ENCODE results near the gene CNTNAP2.

CNTNAP2 gene

GRCh38 chr7:148211740-148212151 is 2095.1 kb downstream of the CNTNAP2 start:
- DNase-seq (ENCODE audit: low spot score), result no peak

- DNase-seq (ENCODE audit: low spot score), result no peak
These were observed 2096.1 kb downstream of the CNTNAP2 start for GRCh38 chr7:148212731-148213130.

GRCh38 chr7:148214101-148214500 is 2097.5 kb downstream of the CNTNAP2 start:
- DNase-seq (ENCODE audit: low spot score), result no peak

GRCh38 chr7:148218603-148219002 is 2102.0 kb downstream of the CNTNAP2 start:
- DNase-seq (ENCODE audit: low spot score), result no peak

- DNase-seq (ENCODE audit: low spot score), result no peak
These were observed 2106.1 kb downstream of the CNTNAP2 start for GRCh38 chr7:148222721-148223120.

- no peak for DNase-seq (ENCODE audit: low spot score)
These were observed 2106.6 kb downstream of the CNTNAP2 start for GRCh38 chr7:148223160-148223559.

GRCh38 chr7:148223738-148224137 is 2107.1 kb downstream of the CNTNAP2 start:
- no peak for DNase-seq (ENCODE audit: low spot score)

GRCh38 chr7:148230296-148230695 is 2113.7 kb downstream of the CNTNAP2 start:
- DNase-seq (ENCODE audit: low spot score), result no peak

- DNase-seq (ENCODE audit: low spot score), result no peak
These were observed 2114.3 kb downstream of the CNTNAP2 start for GRCh38 chr7:148230883-148231282.

GRCh38 chr7:148232784-148233183 is 2116.2 kb downstream of the CNTNAP2 start:
- DNase-seq (ENCODE audit: low spot score), result no peak

GRCh38 chr7:148234715-148235114 is 2118.1 kb downstream of the CNTNAP2 start:
- DNase-seq (ENCODE audit: low spot score), result no peak

GRCh38 chr7:148238761-148239325 is 2122.2 kb downstream of the CNTNAP2 start:
- DNase-seq (ENCODE audit: low spot score), result no peak

GRCh38 chr7:148241700-148242293 is 2125.2 kb downstream of the CNTNAP2 start:
- no peak for DNase-seq (ENCODE audit: low spot score)

- DNase-seq (ENCODE audit: low spot score), result peak; percentile 63
These were observed 2125.8 kb downstream of the CNTNAP2 start for GRCh38 chr7:148242294-148242821.

GRCh38 chr7:148245381-148245780 is 2128.8 kb downstream of the CNTNAP2 start:
- no peak for DNase-seq (ENCODE audit: low spot score)

GRCh38 chr7:148253629-148254028 is 2137.0 kb downstream of the CNTNAP2 start:
- no peak for DNase-seq (ENCODE audit: low spot score)

GRCh38 chr7:148255333-148255732 is 2138.7 kb downstream of the CNTNAP2 start:
- DNase-seq (ENCODE audit: low spot score), result peak; percentile 28

- no peak for DNase-seq (ENCODE audit: low spot score)
These were observed 2139.8 kb downstream of the CNTNAP2 start for GRCh38 chr7:148256433-148256832.

- no peak for DNase-seq (ENCODE audit: low spot score)
These were observed 2144.0 kb downstream of the CNTNAP2 start for GRCh38 chr7:148260599-148260998.

- DNase-seq (ENCODE audit: low spot score), result no peak
These were observed 2144.9 kb downstream of the CNTNAP2 start for GRCh38 chr7:148261523-148261922.

GRCh38 chr7:148261996-148262688 is 2145.5 kb downstream of the CNTNAP2 start:
- no peak for DNase-seq (ENCODE audit: low spot score)

- DNase-seq (ENCODE audit: low spot score), result peak; percentile 81
These were observed 2146.2 kb downstream of the CNTNAP2 start for GRCh38 chr7:148262721-148263229.

- DNase-seq (ENCODE audit: low spot score), result peak; percentile 69
These were observed 2148.4 kb downstream of the CNTNAP2 start for GRCh38 chr7:148264933-148265557.

Measured in NAMALWA (cell line).